H1 (cell line): Measurements from ENCODE around the gene MTHFD1.
"Not testable (repeated sequence)": the region's sequence is repeated elsewhere in the genome, so short reads cannot be mapped to it uniquely, and the experiment has no call there.

Experiments
- EGR1 ChIP-seq: IDR thresholded peaks from 2 replicates; pipeline ENCODE4 v1.6.1; 2011; ENCODE audit warnings: low read depth, low read length, borderline replicate concordance
- JUND ChIP-seq: IDR thresholded peaks from 2 replicates; pipeline ENCODE4 v1.6.1; 2011; ENCODE audit warnings: mild to moderate bottlenecking, improper control_type of control experiment, low read length
- NRF1 ChIP-seq: IDR thresholded peaks from 2 replicates; pipeline ENCODE4 v1.6.1; 2011; ENCODE audit warnings: mild to moderate bottlenecking, low read depth, low read length, improper control_type of control experiment
- POLR2A ChIP-seq, 2 experiments: IDR thresholded peaks; 1 replicate in 1 of 2; 2 replicates in 1 of 2; pipeline ENCODE4 v1.6.1; 2011; ENCODE audit warnings: low read depth in 2 of 2, low read length in 2 of 2, mild to moderate bottlenecking in 2 of 2; ENCODE audit errors: control extremely low read depth in 1 of 2
- POLR2AphosphoS5 ChIP-seq: IDR thresholded peaks from 2 replicates; pipeline ENCODE4 v1.6.1; 2011; ENCODE audit warnings: low read depth, low read length
- RAD21 ChIP-seq, 2 experiments: IDR thresholded peaks in 1 of 2; conservative IDR thresholded peaks in 1 of 2; 2 replicates each; pipeline ENCODE4 v1.6.1; 2011; ENCODE audit warnings: low read depth in 2 of 2, low read length in 2 of 2, improper control_type of control experiment in 1 of 2, inconsistent platforms in 1 of 2, mild to moderate bottlenecking in 1 of 2, moderate library complexity in 1 of 2
- SP1 ChIP-seq: IDR thresholded peaks from 2 replicates; pipeline ENCODE4 v1.6.1; 2011; ENCODE audit warnings: low read depth, low read length
- SP4 ChIP-seq: IDR thresholded peaks from 2 replicates; pipeline ENCODE4 v1.6.1; 2012; ENCODE audit warnings: low read length, inconsistent platforms
- SUZ12 ChIP-seq: fragments of 200-600 bp; sonication (generic); IDR thresholded peaks from 2 replicates; pipeline ENCODE4 v1.6.1; 2012; ENCODE audit warnings: mild to moderate bottlenecking, inconsistent platforms, low read length, moderate library complexity, mixed read lengths
- TCF12 ChIP-seq: IDR thresholded peaks from 2 replicates; pipeline ENCODE4 v1.6.1; 2011; ENCODE audit warnings: low read depth, mild to moderate bottlenecking, low read length
- ZNF274 ChIP-seq: IDR thresholded peaks from 2 replicates; pipeline ENCODE4 v1.7.0; 2012; ENCODE audit warnings: low read length, borderline replicate concordance; ENCODE audit errors: extremely low read depth
- TF ChIP-seq, protein P1 (sequence below), 3 experiments: IDR thresholded peaks; 1 replicate in 2 of 3; 2 replicates in 1 of 3; pipeline versions ENCODE4 v1.5.1 to v1.6.1; 2011; ENCODE audit warnings: low read length in 3 of 3, mild to moderate bottlenecking in 3 of 3, inconsistent platforms in 2 of 3, low read depth in 1 of 3, moderate library complexity in 1 of 3; ENCODE audit not compliant: insufficient read depth in 1 of 3; ENCODE audit errors: control extremely low read depth in 1 of 3
- TF ChIP-seq, protein P2 (sequence below): IDR thresholded peaks from 2 replicates; pipeline ENCODE4 v1.6.1; 2011; ENCODE audit warnings: low read length, improper control_type of control experiment
- TF ChIP-seq, protein P3 (sequence below): IDR thresholded peaks from 2 replicates; pipeline ENCODE4 v1.6.1; 2012; ENCODE audit warnings: inconsistent platforms

GRCh38 chr14:64365358-64365889 is 22.7 kb upstream of the MTHFD1 start:
- TF ChIP-seq, protein P1, sequence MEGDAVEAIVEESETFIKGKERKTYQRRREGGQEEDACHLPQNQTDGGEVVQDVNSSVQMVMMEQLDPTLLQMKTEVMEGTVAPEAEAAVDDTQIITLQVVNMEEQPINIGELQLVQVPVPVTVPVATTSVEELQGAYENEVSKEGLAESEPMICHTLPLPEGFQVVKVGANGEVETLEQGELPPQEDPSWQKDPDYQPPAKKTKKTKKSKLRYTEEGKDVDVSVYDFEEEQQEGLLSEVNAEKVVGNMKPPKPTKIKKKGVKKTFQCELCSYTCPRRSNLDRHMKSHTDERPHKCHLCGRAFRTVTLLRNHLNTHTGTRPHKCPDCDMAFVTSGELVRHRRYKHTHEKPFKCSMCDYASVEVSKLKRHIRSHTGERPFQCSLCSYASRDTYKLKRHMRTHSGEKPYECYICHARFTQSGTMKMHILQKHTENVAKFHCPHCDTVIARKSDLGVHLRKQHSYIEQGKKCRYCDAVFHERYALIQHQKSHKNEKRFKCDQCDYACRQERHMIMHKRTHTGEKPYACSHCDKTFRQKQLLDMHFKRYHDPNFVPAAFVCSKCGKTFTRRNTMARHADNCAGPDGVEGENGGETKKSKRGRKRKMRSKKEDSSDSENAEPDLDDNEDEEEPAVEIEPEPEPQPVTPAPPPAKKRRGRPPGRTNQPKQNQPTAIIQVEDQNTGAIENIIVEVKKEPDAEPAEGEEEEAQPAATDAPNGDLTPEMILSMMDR (IDR thresholded peaks at IDR 0.05; ENCODE audit: control extremely low read depth in 1 of 3, insufficient read depth in 1 of 3, low read depth in 1 of 3, low read length in 3 of 3): not testable (repeated sequence)
- not testable (repeated sequence) for TF ChIP-seq SP1; EGR1; POLR2A (IDR thresholded peaks at IDR 0.05; ENCODE audit: control extremely low read depth in 1 of 2, low read depth in 2 of 2, low read length in 2 of 2); TCF12; RAD21 (IDR thresholded peaks at IDR 0.05 in 1 of 2, conservative IDR thresholded peaks at IDR 0.05 in 1 of 2; ENCODE audit: low read depth in 2 of 2, low read length in 2 of 2); POLR2AphosphoS5; NRF1; SP4; JUND; SUZ12; ZNF274
- TF ChIP-seq, protein P2, sequence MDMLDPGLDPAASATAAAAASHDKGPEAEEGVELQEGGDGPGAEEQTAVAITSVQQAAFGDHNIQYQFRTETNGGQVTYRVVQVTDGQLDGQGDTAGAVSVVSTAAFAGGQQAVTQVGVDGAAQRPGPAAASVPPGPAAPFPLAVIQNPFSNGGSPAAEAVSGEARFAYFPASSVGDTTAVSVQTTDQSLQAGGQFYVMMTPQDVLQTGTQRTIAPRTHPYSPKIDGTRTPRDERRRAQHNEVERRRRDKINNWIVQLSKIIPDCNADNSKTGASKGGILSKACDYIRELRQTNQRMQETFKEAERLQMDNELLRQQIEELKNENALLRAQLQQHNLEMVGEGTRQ: not testable (repeated sequence)
- TF ChIP-seq, protein P3, sequence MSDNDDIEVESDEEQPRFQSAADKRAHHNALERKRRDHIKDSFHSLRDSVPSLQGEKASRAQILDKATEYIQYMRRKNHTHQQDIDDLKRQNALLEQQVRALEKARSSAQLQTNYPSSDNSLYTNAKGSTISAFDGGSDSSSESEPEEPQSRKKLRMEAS: not testable (repeated sequence)
